AG08396 (cell line): Measurements from ENCODE around the gene MDM2.
"Not testable (repeated sequence)": the region's sequence is repeated elsewhere in the genome, so short reads cannot be mapped to it uniquely, and the experiment has no call there.

Source experiments
- DNase-seq: peaks from one replicate; pipeline ENCODE4 v3.0.0; 2012; ENCODE audit warnings: low spot score, mixed read lengths

Gene MDM2

GRCh38 chr12:68806488-68807237 is 1.3 kb upstream of the MDM2 start:
- DNase-seq, result no peak

DNA sequence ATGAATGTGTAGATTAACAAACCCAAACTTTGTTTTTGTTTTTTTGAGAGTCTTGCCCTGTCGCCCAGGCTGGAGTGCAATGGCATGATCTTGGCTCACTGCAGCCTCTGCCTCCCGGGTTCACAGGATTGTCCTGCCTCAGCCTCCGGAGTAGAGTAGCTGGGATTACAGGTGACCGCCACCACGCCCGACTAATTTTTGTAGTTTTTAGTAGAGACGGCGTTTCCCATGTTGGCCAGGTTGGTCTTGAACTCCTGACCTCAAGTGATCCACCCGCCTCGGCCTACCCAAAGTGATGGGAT is 752 bp upstream of the MDM2 start:
- not testable (repeated sequence) for DNase-seq

- peak; percentile 88 for DNase-seq
Observed at GRCh38 chr12:68808388-68809189, 612 bp downstream of the MDM2 start.

DNA sequence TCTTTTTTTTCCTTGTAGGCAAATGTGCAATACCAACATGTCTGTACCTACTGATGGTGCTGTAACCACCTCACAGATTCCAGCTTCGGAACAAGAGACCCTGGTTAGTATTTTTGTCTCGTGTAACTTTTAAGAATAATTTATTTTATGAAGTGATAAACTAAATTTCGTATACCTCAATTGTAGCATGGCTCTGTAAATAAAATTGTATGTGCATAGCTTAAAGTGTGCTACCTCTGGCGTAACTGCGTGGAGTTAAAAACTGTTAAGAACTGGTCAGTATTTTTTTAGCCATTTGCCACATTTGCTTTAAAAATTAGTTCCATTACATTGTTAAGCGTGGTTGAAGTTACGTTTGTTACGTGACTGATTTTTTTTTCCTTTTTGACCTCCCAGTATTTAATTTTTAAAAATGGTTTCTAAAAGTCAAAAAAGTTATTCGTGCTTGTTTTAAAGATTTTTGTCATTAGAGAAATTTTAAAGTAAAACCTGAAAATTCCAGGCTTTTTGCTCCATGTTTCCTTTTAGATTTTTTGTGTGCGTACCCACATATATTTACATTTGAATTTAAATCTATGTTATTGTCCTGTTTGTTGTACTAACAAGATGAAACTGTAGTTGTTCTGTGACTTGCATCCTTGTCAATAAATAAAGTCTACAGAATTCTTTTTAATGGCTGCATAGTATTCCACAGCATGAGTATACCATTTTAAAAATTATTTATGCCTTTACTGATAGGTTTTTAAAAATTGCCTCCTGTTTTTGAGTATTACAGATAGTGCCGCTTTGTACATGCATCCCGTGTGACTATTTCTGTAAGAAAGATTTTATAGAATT is 1.4 kb downstream of the MDM2 start:
- DNase-seq, result no peak

GRCh38 chr12:68810027-68810389 is 2.0 kb downstream of the MDM2 start:
- not testable (repeated sequence) for DNase-seq

DNA sequence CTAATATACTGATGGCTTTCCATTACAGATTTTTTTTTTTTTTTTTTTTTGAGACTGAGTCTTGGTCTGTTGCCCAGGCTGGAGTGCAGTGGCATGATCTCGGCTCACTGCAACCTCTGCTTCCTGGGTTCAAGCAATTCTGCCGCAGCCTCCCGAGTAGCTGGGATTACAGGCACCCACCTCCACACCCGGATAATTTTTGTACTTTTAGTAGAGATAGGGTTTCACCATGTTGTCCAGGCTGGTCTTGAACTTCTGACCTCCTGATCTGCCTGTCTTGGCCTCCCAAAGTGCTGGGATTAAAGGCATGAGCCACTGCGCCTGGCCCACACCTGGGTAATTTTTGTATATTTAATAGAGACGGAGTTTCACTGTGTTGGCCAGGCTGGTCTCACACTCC is 3.6 kb downstream of the MDM2 start:
- DNase-seq, result not testable (repeated sequence)

GRCh38 chr12:68812553-68813241 is 4.7 kb downstream of the MDM2 start:
- no peak for DNase-seq

- no peak for DNase-seq
Observed at GRCh38 chr12:68813242-68813593, 5.2 kb downstream of the MDM2 start.

- no peak for DNase-seq
Observed at GRCh38 chr12:68814490-68815231, 6.7 kb downstream of the MDM2 start.

DNA sequence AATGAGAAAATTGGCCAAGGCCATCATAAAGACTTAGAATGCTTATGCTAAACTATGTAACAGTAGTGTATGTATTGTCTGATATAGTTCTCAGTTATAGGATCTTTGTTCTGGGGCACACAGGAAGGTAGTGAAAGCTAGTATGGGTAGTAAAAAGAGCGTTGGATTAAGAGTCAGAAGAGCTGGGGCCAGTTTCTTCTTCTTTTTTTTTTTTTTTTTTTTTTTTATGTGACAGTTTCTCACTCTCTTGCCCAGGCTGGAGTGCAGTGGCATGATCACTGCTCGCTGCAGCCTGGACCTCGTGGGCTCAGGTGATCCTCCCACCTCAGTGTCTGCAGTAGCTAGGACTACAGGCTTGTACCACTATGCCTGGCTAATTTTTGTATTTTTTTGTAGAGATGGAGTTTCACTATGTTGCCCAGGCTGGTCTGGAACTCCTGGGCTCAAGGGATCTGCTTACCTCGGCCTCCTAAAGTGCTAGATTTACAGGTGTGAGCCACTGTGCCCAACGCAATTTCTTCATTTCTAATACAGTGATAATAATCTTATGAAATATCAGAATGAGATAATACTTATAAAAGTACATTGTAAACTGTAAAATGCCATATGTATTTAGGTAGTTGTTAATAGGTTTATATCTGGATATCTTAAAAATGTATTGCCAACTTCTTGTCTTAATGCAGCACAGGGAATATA is 7.4 kb downstream of the MDM2 start:
- DNase-seq, result no peak

DNA sequence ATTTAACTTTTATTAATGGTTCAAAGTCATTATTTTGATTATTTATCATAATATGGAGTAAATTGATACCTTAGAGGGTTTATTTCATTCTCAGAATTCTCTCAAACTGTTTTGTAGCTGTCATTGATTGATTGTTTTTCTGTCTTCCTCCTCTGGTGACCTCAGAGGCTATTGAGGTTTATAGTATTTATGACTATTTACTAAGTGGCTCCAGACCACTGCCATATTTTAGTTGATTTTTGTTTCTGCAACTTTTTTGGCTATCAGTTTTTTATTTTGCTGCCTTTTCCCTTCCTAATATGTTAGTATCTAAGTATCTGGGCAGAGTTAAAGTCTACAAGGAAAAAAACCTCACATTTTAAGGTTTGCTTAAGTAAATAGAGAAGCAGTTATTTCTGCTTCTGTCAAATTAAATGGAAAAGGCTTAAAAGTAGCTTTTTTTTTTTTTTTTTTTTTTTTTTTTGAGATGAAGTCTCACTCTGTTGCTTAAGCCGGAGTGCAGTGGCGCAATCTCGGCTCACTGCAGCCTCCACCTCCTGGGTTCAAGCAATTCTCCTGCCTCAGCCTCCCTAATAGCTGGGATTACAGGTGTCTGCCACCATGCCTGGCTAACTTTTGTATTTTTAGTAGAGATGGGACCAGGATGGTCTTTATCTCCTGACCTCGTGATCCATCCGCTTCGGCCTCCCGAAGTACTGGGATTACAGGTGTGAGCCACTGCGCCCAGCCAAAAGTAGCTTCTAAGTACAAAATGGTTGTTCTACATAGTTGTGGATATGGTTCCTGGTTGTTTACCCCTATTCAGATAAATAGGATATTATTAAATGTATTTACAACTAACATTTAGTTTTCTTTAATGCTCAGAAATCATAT is 8.2 kb downstream of the MDM2 start:
- DNase-seq, result no peak

DNA sequence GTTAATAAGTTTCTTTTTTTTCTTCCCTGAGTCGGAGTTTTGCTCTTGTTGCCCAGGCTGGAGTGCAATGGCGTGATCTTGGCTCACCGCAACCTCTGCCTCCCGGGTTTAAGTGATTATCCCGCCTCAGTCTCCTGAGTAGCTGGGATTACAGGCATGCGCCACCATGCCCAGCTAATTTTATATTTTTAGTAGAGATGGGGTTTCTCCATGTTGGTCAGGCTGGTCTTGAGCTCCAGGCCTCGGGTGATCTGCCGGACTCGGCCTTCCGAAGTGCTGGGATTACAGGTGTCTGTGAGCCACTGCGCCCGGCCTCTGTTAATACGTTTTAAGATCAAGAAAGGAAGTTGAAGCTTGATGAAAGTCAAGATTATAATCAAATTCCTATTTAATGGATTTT is 11.5 kb downstream of the MDM2 start:
- not testable (repeated sequence) for DNase-seq

- DNase-seq, result no peak
Observed at GRCh38 chr12:68821357-68822188, 13.6 kb downstream of the MDM2 start.

GRCh38 chr12:68823696-68824095 is 15.7 kb downstream of the MDM2 start:
- DNase-seq, result no peak

GRCh38 chr12:68824131-68824530 is 16.2 kb downstream of the MDM2 start:
- no peak for DNase-seq

- no peak for DNase-seq
Observed at GRCh38 chr12:68824597-68825250, 16.7 kb downstream of the MDM2 start.

DNA sequence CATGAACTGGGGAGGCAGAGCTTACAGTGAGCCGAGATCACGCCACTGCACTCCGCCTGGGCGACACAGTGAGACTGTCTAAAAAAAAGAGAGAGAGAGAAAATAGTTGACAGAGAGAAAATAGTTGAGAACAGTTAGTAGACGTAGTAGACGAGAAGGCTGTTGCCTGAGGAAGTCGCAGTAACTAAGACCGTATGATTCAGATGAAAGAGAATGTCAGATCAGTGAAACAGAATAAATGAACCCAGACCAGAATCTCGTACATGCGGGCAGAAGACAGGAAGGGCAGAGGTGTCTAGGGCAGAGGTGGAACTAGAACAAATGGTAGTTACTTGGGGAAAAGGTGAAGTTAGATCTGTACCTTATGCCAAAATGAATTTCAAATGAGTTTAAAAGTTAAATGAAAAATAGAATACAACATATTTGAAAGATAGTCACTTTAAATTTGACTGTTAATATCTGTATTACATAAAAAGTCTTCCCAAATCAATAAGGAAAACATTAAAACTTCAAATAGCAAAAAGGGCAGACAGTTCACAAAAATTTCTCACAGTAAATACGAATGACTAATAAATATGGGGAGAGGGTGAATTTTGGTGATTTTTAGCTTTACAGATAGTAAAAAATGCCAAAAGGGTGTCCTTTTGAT is 17.7 kb downstream of the MDM2 start:
- DNase-seq, result no peak
